DMS 273 treated with DMSO at 0.1 percent for 48 hours (cell line): ENCODE results near the gene ANKRD26.

Experiments
- DNase-seq: peaks from one replicate; lab custom pipeline; 2025; lab: John Stamatoyannopoulos, UW

ANKRD26 gene

GRCh38 chr10:27020243-27020642 lies 80.1 kb downstream of the ANKRD26 start:
- no peak for DNase-seq

GRCh38 chr10:27019827-27020226 lies 80.5 kb downstream of the ANKRD26 start:
- no peak for DNase-seq

- DNase-seq: no peak
Measured at GRCh38 chr10:26997610-26998009, 102.7 kb downstream of the ANKRD26 start.

DNA sequence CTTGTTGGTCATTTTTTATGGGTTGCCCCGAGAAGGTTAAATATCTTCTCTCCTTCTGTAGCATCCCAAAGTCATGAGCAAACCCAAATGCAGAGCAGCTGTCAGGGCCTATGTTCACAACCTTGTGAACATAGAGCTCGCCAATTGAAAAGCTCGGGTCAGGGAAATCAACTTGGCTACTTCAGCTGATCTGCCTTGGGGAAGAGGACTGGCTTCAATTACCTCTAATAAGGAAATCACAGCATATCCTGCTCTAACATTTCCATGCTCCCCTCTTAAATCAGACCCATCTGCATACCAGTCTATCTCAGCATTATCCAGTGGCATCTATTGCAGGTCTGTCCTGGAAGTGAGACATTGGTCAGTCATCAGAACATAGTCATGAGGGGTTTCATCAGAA lies 105.6 kb downstream of the ANKRD26 start:
- DNase-seq: no peak

- DNase-seq: no peak
Measured at GRCh38 chr10:26987851-26988250, 112.4 kb downstream of the ANKRD26 start.

GRCh38 chr10:26983156-26983555 lies 117.1 kb downstream of the ANKRD26 start:
- no peak for DNase-seq

DNA sequence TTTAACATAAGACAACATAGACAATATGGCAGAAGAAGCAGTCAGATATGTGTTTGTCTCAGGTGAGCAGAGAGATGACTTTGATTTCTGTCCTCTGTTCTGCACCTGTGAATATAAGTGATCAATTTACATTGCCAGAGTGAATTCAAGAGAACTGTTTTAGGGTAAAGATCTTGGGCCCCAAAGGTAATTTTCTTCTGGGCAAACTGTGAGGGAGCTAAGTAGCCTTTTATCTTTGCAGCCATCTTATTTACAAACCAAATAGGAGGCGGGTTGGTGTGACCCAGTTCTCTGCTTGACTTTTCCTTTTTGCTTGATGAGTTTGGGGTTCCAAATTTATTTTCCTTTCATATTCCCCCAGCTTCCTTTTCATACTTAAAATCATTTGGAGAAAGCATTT lies 118.2 kb downstream of the ANKRD26 start:
- DNase-seq: no peak

- no peak for DNase-seq
Measured at GRCh38 chr10:26981232-26981824, 119.0 kb downstream of the ANKRD26 start.

DNA sequence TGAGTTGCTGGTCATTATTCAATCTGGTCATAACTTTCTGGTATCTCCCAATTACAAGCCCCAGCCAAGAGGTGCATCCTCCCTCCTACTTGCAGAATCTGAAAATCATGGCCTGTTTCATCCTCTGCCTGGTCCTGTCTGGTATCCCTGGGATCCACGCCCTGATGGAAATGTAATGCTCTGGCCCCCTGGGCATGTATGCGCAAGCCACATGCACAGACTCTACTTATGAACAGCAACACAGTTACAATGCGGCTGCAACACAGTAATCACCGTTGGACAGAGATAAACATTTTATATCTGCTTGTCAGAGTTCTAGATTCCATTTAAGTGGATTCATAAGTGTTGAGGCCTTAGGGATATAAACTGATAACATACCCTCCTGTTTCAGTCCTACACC lies 121.8 kb downstream of the ANKRD26 start:
- DNase-seq: no peak

DNA sequence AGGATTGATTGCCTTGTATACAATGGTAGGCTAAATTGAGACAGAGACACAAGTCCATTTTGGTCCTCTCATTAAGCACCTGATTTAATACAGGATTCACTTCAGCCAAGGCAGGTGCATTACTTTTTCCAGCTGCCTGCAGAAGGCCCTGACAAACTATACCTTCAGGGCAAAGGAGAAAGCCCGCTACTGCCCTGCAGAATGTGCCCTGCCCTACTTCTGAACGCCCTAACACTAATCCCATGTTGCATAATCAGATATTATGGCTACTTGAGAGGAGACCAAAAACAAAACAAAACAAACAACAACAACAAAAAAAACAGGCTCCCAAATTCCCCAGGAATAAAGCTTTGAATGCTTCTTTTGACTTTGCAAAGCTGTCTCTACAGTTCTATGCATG lies 122.7 kb downstream of the ANKRD26 start:
- DNase-seq: no peak

DNA sequence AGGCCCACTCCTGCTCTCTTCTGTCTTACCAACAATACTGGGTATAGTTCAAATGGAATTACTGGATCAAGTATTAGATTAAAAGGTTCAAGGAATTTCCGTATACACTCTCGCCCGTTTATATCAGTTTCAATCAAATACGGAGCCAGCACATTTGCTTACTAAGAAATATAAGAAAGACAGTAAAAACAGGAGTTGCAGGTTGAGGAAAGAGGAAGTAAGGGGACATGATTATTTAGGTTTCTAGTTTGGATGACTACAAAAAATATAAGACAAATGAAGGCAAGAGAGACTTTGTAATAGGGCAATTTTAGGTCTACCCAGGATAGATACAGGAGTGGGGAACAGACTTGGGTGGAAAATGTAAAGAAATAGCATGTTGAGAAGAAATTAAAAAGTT lies 129.6 kb downstream of the ANKRD26 start:
- no peak for DNase-seq

DNA sequence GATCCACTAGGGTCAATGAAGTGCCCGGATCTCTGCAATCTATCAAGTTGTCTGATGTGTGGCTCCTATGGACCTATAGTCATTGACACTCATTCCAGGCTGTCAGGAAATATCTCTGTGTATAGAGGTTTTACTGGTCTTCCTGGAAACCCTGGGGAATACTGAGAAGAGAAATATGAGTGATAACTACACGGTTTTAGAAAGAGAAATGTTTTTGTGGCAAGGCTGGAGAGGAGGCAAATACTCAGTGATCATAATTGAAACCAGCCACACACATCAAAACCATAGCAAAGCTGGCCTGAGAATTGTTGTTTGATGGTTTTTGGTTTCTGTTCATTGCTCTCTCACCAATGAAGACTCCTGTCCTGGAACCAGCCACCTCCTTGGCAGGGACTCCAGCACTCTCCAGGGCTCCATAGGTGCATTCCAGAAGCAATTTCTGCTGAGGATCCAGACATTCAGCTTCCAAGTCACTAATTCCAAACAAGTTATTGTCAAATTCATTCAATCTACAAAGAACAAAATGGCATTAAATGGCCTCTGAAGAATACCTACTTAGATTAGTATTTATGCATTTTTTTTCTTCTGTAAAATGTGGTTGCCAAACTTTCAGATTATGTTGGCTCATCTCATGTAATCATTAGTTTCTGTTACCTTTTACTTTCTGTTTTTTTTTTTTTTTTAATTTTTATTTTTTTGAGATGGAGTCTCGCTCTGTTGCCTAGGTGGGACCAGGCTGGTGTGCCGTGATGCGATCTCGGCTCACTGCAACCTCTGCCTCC lies 131.0 kb downstream of the ANKRD26 start:
- DNase-seq: no peak

DNA sequence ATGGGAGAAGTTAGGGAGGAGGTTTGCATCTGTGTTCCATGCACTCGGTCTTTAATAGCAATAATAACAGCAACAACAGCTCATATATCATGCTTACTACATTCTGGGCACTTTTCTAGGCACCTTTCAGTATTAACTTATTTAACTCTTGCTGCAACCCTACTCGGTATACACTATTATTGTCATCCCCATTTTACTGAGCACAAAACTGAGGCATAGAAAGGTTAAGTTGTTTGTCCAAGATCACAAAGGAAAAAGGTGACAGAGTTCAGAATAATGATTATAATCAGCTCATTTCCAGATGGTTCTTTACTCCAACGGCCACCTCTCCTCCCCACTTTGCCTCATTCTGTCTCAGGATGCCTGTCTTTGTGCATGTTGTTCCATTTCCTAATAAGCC lies 137.5 kb downstream of the ANKRD26 start:
- no peak for DNase-seq

- DNase-seq: no peak
Measured at GRCh38 chr10:26960308-26960707, 140.0 kb downstream of the ANKRD26 start.

DNA sequence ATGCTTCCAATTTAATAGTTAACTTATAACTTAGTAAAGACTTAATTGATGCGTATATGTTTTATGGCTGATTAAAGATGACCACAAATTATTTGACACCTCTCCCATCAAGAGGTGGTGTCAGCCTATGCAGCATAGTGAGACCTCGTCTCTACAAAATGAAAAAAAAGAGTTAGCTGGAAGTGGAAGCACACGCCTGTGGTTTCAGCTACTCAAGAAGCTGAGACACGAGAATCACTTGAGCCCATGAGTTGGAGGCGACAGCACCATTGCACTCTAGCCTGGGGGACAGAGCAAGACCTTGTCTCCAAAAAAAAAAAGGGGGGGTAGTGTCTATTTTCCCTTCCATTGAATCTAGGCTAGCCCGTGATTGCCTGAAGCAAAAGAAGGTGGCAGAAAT lies 140.5 kb downstream of the ANKRD26 start:
- no peak for DNase-seq
